ENCODE data around the gene PLCH1. TPM values are rescaled to one million over a fixed set of nuclear protein-coding genes. Genes with fewer than 3 reads are reported as not detected.

Gene PLCH1
- polyA plus RNA-seq, 1 experiment: 0.06 TPM

GRCh38 chr3:155426524-155427230 lies 318.2 kb downstream of the PLCH1 start:
- DNase-seq (ENCODE audit: low read depth): no peak
- POLR2A ChIA-PET: no interaction called here
- no peaks in the 10 kb centered on the region for H3K36me3 ChIP-seq (ENCODE audit: control insufficient read depth, insufficient read depth, low read length)
- no peak for TF ChIP-seq CTCF (IDR thresholded peaks at IDR 0.05; ENCODE audit: insufficient read depth, low read depth, low read length)
- H3K27me3 ChIP-seq (ENCODE audit: control insufficient read depth, insufficient read depth, low read length): no peaks in the 10 kb centered on the region
- H3K4me3 ChIP-seq (ENCODE audit: low read depth, low read length): no peak overlapping the region
- CTCF ChIA-PET: interaction anchor here (1.4 to 2.0 kb wide), 2 partner anchors 8 to 11 kb away, joined by 3 to 5 read pairs; no protein-coding TSS in a partner anchor

GRCh38 chr3:155425396-155425795 lies 319.5 kb downstream of the PLCH1 start:
- H3K36me3 ChIP-seq (ENCODE audit: control insufficient read depth, insufficient read depth, low read length): no peaks in the 10 kb centered on the region
- no peak for TF ChIP-seq CTCF (IDR thresholded peaks at IDR 0.05; ENCODE audit: insufficient read depth, low read depth, low read length)
- ChIA-PET POLR2A (no interaction called here), CTCF (no interaction called here)
- no peak for DNase-seq (ENCODE audit: low read depth)
- H3K27me3 ChIP-seq (ENCODE audit: control insufficient read depth, insufficient read depth, low read length): no peaks in the 10 kb centered on the region
- H3K4me3 ChIP-seq (ENCODE audit: low read depth, low read length): no peak overlapping the region

GRCh38 chr3:155424323-155424710 lies 320.6 kb downstream of the PLCH1 start:
- Histone ChIP-seq H3K36me3 (ENCODE audit: control insufficient read depth, insufficient read depth, low read length) (no peaks in the 10 kb centered on the region), H3K27me3 (ENCODE audit: control insufficient read depth, insufficient read depth, low read length) (no peaks in the 10 kb centered on the region), H3K4me3 (ENCODE audit: low read depth, low read length) (no peak overlapping the region)
- POLR2A ChIA-PET: no interaction called here
- DNase-seq (ENCODE audit: low read depth): no peak
- no peak for TF ChIP-seq CTCF (IDR thresholded peaks at IDR 0.05; ENCODE audit: insufficient read depth, low read depth, low read length)
- CTCF ChIA-PET: interaction anchor here (0.6 kb wide), 1 partner anchor 9 kb away, joined by 3 read pairs; no protein-coding TSS in a partner anchor

GRCh38 chr3:155423526-155424322 lies 321.1 kb downstream of the PLCH1 start:
- POLR2A ChIA-PET: no interaction called here
- Histone ChIP-seq H3K4me3 (ENCODE audit: low read depth, low read length) (no peak overlapping the region), H3K36me3 (ENCODE audit: control insufficient read depth, insufficient read depth, low read length) (no peaks in the 10 kb centered on the region), H3K27me3 (ENCODE audit: control insufficient read depth, insufficient read depth, low read length) (no peaks in the 10 kb centered on the region)
- DNase-seq (ENCODE audit: low read depth): no peak
- CTCF ChIA-PET: interaction anchor here (0.6 kb wide), 1 partner anchor 10 kb away, joined by 3 read pairs; no protein-coding TSS in a partner anchor
- TF ChIP-seq CTCF (IDR thresholded peaks at IDR 0.05; ENCODE audit: insufficient read depth, low read depth, low read length): no peak

- TF ChIP-seq CTCF (IDR thresholded peaks at IDR 0.05; ENCODE audit: insufficient read depth, low read depth, low read length): 0 out of 2 replicates have a peak, but pooled peaks have one; percentile 2
- Histone ChIP-seq H3K27me3 (ENCODE audit: control insufficient read depth, insufficient read depth, low read length) (no peaks in the 10 kb centered on the region), H3K4me3 (ENCODE audit: low read depth, low read length) (no peak overlapping the region), H3K36me3 (ENCODE audit: control insufficient read depth, insufficient read depth, low read length) (no peaks in the 10 kb centered on the region)
- POLR2A ChIA-PET: no interaction called here
- CTCF ChIA-PET: no interaction called here
- no peak for DNase-seq (ENCODE audit: low read depth)
Measured at GRCh38 chr3:155420881-155421486, 323.9 kb downstream of the PLCH1 start.

Measured in BJ (cell line).